ENCODE results near the gene MYO15B. TPM values are rescaled to one million over a fixed set of nuclear protein-coding genes. Genes with fewer than 3 reads are reported as not detected.

Gene MYO15B
- total RNA-seq, 1 donor from 2014 or later, result 4.3 TPM

DNA sequence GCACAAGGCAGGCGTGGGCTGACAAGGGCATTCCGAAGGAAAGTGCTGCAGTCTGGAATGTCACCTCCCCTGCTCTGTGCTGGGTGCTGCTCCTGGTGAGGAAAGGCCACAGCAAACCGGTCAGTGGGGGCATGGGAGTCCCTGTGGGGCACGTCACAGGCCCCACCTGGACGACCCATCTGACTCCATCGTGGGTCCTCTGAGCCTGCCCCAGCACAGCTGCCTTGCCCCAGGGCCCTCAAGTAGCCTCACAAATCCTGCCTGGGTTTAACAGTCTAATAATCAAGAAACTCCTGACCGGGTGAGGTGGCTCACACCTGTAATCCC, 2.8 kb upstream of the MYO15B start:
- Histone ChIP-seq H3K36me3 (ENCODE audit: control insufficient read depth, insufficient read depth, low read length) (no peaks in the 10 kb centered on the region), H3K27me3 (ENCODE audit: control insufficient read depth, insufficient read depth, low read length) (peaks cover 16% of the 10 kb centered on the region), H3K4me3 (ENCODE audit: low read depth, low read length) (no peak overlapping the region)
- no peak for DNase-seq (ENCODE audit: low read depth)
- TF ChIP-seq, protein P1, sequence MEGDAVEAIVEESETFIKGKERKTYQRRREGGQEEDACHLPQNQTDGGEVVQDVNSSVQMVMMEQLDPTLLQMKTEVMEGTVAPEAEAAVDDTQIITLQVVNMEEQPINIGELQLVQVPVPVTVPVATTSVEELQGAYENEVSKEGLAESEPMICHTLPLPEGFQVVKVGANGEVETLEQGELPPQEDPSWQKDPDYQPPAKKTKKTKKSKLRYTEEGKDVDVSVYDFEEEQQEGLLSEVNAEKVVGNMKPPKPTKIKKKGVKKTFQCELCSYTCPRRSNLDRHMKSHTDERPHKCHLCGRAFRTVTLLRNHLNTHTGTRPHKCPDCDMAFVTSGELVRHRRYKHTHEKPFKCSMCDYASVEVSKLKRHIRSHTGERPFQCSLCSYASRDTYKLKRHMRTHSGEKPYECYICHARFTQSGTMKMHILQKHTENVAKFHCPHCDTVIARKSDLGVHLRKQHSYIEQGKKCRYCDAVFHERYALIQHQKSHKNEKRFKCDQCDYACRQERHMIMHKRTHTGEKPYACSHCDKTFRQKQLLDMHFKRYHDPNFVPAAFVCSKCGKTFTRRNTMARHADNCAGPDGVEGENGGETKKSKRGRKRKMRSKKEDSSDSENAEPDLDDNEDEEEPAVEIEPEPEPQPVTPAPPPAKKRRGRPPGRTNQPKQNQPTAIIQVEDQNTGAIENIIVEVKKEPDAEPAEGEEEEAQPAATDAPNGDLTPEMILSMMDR (IDR thresholded peaks at IDR 0.05; ENCODE audit: insufficient read depth, low read length, poor library complexity, severe bottlenecking), result no peak

- TF ChIP-seq, protein P1 (IDR thresholded peaks at IDR 0.05; ENCODE audit: insufficient read depth, low read length, poor library complexity, severe bottlenecking), result no peak
- H3K27me3 ChIP-seq (ENCODE audit: control insufficient read depth, insufficient read depth, low read length), result peaks cover 16% of the 10 kb centered on the region
- no peaks in the 10 kb centered on the region for H3K36me3 ChIP-seq (ENCODE audit: control insufficient read depth, insufficient read depth, low read length)
These were observed 1.0 kb downstream of the MYO15B start for GRCh38 chr17:75588596-75589011.

DNA sequence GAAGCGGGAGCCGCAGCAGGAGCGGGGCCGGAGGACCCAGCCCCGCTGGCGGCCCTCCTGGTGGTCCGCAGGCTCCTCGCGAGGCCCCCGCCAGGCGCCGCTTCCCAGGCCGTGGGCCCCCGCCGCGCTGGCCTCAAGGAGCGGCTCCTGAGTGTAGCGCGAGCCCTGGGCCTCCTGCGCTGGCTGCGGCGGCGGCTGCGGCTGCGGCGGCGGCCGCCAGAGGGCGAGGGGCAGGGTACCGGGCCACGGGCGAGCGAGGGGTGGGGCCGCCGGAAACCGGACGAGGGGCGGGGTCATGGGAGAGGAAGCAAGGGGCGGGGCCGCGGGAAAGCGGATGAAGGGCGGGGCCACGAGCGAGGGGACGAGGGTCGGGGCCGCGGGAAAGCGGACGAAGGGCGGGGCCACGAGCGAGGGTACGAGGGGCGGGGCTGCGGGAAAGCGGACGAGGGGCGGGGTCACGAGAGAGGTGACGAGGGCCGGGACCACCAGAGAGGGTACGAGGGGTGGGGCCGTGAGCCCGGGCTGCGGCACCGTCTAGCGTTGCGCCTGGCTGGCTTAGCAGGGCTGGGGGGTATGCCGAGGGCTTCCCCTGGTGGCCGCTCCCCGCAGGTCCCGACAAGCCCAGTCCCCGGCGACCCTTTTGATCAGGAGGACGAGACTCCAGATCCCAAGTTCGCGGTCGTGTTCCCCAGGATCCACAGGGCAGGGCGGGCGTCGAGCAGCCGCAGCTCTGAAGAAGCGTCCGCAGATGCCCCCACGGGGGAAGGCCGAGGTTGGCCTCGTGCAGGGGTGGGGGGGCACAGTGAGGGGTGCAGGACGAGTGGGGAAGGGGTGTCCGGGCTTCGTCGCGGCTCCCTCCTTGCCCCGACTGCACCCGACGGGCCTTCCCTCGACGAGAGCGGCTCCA, 1.7 kb downstream of the MYO15B start:
- Histone ChIP-seq H3K36me3 (ENCODE audit: control insufficient read depth, insufficient read depth, low read length) (no peaks in the 10 kb centered on the region), H3K27me3 (ENCODE audit: control insufficient read depth, insufficient read depth, low read length) (peaks cover 17% of the 10 kb centered on the region), H3K4me3 (ENCODE audit: low read depth, low read length) (peak overlapping the region; percentile 60)
- DNase-seq (ENCODE audit: low read depth), result no peak
- TF ChIP-seq, protein P1 (IDR thresholded peaks at IDR 0.05; ENCODE audit: insufficient read depth, low read length, poor library complexity, severe bottlenecking), result no peak

More at GRCh38 chr17:75588596-75589011, 1.0 kb downstream of the MYO15B start:
- peak overlapping the region; percentile 26 for H3K4me3 ChIP-seq (ENCODE audit: low read depth, low read length)
- DNase-seq (ENCODE audit: low read depth), result no peak

DNA sequence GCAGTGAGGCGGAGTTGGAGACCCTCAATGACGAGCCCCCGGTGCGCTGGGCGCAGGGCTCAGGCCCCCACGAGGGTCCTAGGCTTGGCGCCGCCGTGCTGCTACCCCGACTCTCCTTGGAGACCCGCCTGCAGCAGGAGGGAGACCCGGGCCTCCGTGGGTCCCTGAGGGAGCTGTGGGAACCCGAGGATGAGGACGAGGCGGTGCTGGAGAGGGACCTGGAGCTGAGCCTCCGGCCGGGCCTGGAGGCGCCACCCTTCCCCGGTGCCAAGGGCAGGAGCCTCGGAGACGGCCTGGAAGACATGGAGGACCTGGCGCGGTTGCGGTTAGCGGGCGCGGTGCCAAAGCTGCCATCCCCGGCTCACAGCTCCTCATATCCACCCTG, 2.3 kb downstream of the MYO15B start:
- Histone ChIP-seq H3K27me3 (ENCODE audit: control insufficient read depth, insufficient read depth, low read length) (peaks cover 23% of the 10 kb centered on the region), H3K36me3 (ENCODE audit: control insufficient read depth, insufficient read depth, low read length) (no peaks in the 10 kb centered on the region), H3K4me3 (ENCODE audit: low read depth, low read length) (no peak overlapping the region)
- TF ChIP-seq, protein P1 (IDR thresholded peaks at IDR 0.05; ENCODE audit: insufficient read depth, low read length, poor library complexity, severe bottlenecking), result no peak
- DNase-seq (ENCODE audit: low read depth), result no peak

- TF ChIP-seq, protein P1 (IDR thresholded peaks at IDR 0.05; ENCODE audit: insufficient read depth, low read length, poor library complexity, severe bottlenecking), result no peak
- H3K36me3 ChIP-seq (ENCODE audit: control insufficient read depth, insufficient read depth, low read length), result no peaks in the 10 kb centered on the region
- H3K4me3 ChIP-seq (ENCODE audit: low read depth, low read length), result no peak overlapping the region
- no peak for DNase-seq (ENCODE audit: low read depth)
- peaks cover 26% of the 10 kb centered on the region for H3K27me3 ChIP-seq (ENCODE audit: control insufficient read depth, insufficient read depth, low read length)
These were observed 2.7 kb downstream of the MYO15B start for GRCh38 chr17:75590314-75590761.

All from kidney epithelial cell (primary cell).